AG10803 (cell line): ENCODE data around the gene LRRC40.
"Not testable (repeated sequence)": the region's sequence is repeated elsewhere in the genome, so short reads cannot be mapped to it uniquely, and the experiment has no call there.

Experiments used
- DNase-seq: peaks from one replicate; pipeline ENCODE4 v3.0.0; 2010; ENCODE audit warnings: low read depth
- H3K4me3 ChIP-seq: 2 replicates; pipeline ENCODE4 v1.5.1; 2011; ENCODE audit warnings: mild to moderate bottlenecking, low read length, control low read depth
- CTCF ChIP-seq: conservative IDR thresholded peaks from 2 replicates; pipeline ENCODE4 v1.5.1; 2011; ENCODE audit warnings: mild to moderate bottlenecking, low read length, control low read depth, inconsistent platforms

The LRRC40 gene

GRCh38 chr1:70190180-70190579, 15.2 kb downstream of the LRRC40 start:
- no peak for DNase-seq
- TF ChIP-seq CTCF: no peak
- H3K4me3 ChIP-seq: no peak overlapping the region

- H3K4me3 ChIP-seq: no peak overlapping the region
- no peak for TF ChIP-seq CTCF
- DNase-seq: no peak
Measured at GRCh38 chr1:70188522-70188921, 16.9 kb downstream of the LRRC40 start.

GRCh38 chr1:70185181-70185580, 20.2 kb downstream of the LRRC40 start:
- not testable (repeated sequence) for H3K4me3 ChIP-seq, DNase-seq

- no peak for DNase-seq
- TF ChIP-seq CTCF: no peak
Measured at GRCh38 chr1:70171512-70171911, 33.9 kb downstream of the LRRC40 start.

GRCh38 chr1:70169018-70169839, 36.1 kb downstream of the LRRC40 start:
- H3K4me3 ChIP-seq: no peak overlapping the region
- TF ChIP-seq CTCF: no peak
- DNase-seq: no peak

More at GRCh38 chr1:70171512-70171911, 33.9 kb downstream of the LRRC40 start:
- H3K4me3 ChIP-seq: no peak overlapping the region

GRCh38 chr1:70168283-70168682, 37.1 kb downstream of the LRRC40 start:
- H3K4me3 ChIP-seq: no peak overlapping the region
- no peak for TF ChIP-seq CTCF
- DNase-seq: no peak

- TF ChIP-seq CTCF: no peak
- H3K4me3 ChIP-seq: no peak overlapping the region
- no peak for DNase-seq
Measured at GRCh38 chr1:70164350-70164749, 41.0 kb downstream of the LRRC40 start.
